Activated T-helper 1 cell treated with anti-CD3 and anti-CD28 coated beads, Interleukin-2, amount 50 U/mL, for 16 hours (primary cell): Measurements from ENCODE around the gene SLC51A.
"Not testable (repeated sequence)": the region's sequence is repeated elsewhere in the genome, so short reads cannot be mapped to it uniquely, and the experiment has no call there.

Experiments used
- DNase-seq, 2 donors: peaks; one replicate each; pipeline ENCODE4 v3.0.0-alpha.2; 2020; ENCODE audit warnings: low read depth in 1 of 2, low spot score in 1 of 2

The SLC51A gene

DNA sequence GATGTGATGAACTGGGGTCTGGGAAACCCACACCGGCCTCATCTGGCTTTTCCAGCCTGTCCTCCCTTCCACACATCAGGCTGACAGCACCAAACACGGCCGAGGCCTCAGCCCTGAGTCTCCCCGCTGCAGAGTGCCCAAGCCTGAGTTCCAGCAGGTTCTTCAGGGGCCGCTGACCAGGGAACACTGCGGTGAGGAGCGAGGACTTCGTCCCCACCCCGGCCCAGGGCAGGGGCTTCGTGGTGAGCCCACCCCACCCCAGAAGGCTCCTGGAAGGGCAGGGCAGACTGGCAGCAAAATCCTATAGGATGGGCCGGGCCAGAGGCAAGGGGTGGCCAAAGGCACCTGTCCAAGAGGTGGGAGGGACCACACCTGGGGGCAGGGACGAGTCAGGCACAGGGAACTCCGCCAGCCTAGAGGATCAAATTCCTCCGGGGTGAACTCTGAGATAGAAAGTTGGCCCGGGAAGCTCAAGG, at the start of gene SLC51A:
SLC51A (plus strand) TSS at position 446 of the 476 bp plus-strand sequence. CDS start 179 bp downstream, outside the sequence.
- DNase-seq: no peak

- no peak for DNase-seq
These were observed 49.6 kb upstream of the SLC51A start for GRCh38 chr3:196166741-196167140.

DNA sequence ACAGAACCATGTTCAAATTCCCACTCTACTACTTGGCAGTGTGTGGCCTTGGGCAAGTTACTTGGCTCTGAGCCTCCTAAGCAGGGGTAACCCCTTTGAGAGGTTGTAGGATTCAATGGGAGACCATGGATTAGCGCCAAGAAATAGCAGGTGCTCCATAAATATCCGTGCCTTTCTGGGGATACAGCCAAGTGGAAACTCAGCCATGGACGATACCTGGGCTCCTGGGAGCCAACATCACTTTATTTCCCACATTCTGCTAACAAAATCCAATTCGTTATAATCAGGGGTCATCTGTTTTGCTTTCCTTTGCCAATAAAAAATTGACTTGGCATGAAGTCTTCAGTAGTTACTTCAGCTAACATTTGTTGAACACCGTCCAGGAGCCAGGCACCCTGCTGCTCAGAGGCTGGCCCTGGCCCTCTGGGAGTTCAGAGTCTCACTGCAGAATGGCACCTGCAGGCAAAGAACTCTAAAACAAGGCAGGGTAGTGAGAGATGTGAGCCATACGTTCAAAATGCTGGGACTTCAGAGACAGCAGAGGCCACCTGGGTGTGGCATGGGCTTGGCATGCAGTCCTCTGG, 47.4 kb upstream of the SLC51A start:
- DNase-seq: no peak

DNA sequence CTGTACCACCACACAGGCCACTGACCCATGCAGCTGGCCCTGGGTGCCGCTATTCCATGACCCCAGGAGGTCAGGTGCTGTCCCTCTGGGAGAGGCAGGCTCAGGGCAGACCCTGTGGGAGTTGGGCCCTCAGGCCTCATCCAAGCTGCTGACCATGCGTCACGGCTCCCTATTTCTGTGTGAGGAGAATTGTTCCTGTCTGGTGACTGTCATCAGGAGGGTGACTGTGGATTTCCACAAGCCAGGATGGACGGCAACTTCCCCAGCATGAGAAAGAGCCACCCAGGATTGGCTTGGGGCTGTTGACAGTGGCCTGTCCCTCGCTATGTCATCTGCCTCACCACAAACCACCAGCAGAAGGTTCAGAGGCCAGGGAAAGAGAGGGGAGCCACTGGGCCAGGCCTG, 46.5 kb upstream of the SLC51A start:
- DNase-seq: no peak

DNA sequence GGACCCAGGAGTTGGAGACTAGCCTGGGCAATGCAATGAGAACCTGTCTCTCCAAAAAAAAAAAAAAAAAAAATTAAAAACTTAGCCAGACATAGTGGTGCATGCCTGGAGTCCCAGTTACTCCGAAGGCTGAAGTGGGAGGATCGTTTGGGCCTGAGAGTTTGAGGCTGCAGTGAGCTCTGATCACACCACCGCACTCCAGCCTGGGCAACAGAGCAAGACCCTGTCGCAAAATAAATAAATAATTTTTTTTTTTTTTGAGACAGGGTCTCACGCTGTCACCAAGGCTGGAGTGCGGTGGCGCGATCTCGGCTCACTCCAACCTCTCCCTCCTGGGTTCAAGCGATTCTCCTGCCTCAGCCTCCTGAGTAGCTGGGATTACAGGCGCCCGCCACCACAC, 46.0 kb upstream of the SLC51A start:
- not testable (repeated sequence) for DNase-seq

GRCh38 chr3:196174652-196175051, 41.7 kb upstream of the SLC51A start:
- DNase-seq: no peak

- no peak for DNase-seq
These were observed 41.2 kb upstream of the SLC51A start for GRCh38 chr3:196175116-196175625.

GRCh38 chr3:196175722-196176121, 40.6 kb upstream of the SLC51A start:
- DNase-seq: no peak

DNA sequence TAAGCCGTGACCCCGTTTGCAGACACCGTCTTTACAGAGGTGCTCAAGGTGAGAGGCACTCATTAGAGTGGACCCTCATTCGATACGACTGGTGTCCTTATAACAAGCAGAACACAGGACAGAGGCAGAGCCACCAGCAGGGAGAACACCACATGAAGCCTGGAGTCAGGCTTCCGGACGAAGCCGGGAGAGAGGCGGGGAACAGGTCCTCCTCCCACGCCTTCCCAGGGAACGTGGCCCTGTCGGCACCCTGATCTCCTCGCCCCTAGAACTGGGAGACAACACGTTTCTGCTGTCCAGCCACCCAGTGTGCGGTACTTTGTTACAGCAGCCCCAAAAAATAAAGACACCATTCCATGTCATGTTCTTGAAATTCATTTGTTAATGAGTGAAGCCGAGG, 38.8 kb upstream of the SLC51A start:
- DNase-seq: no peak

DNA sequence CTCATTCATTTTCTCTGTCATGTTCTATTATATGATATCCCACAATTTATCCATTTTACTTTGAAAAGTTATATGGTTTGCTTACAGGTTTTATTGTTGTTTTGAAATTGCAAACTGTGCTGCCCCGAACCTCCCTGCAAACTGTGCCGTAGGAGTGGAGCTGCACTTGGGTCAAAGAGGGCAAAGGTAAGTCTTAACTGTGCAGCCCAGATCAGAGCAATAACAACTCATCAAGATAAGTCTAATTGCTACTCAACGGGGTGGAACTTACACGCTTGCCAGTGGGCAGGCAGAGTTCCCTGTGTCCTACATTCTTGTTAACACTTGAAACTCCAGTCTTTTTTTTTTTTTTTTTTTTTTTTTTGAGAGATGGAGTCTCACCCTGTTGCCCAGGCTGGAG, 38.4 kb upstream of the SLC51A start:
- DNase-seq: no peak

- no peak for DNase-seq
These were observed 37.3 kb upstream of the SLC51A start for GRCh38 chr3:196178993-196179379.

DNA sequence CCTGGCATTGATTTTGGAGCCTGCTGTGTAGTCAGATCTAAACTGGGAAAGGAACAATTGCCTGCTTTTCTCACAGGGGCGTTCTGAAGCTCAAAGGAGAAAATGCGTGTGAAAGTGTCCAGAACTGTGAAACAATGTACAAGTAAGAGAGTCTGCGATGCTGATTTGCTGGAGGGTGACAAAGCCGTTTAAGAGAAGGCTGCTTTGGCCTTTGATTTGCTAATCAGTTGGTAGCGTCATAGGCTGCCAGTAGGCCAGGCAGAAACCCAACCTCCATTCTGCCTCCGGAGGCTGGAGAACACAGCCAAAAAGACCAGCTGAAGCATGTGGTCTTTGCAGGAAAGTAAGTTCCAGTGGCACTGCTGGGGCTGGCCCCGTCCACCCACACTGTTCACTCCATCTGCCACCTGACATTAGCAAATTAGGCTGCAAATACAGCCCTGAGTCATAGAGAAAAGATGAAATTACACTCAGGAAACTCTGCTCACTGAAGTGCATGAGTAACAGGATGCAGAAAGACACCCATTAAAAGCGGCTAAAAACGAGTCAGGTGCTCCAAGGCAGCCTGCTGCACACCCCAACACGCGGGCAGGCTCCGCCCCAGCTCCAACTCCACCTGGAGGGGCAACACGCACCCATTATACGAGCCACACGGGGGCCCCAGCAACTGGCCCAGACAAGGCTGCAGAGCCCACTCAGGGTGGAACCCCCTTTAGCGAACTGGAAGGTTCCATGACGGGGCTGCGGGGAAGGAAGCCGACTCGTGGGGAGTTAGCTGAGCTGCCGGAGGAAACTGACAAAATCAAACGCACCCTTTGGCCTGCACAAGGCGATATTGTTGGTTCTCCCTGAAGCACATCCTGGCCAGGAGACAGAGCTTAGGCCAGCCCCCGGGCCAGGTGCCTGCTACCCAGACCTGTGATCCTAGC, 36.7 kb upstream of the SLC51A start:
- peak; percentile 53 to 64 for DNase-seq

GRCh38 chr3:196180346-196180745, 36.0 kb upstream of the SLC51A start:
- no peak for DNase-seq

GRCh38 chr3:196181127-196181546, 35.2 kb upstream of the SLC51A start:
- DNase-seq: no peak

GRCh38 chr3:196184169-196184432, 32.2 kb upstream of the SLC51A start:
- DNase-seq: not testable (repeated sequence)

- DNase-seq: no peak
These were observed 31.5 kb upstream of the SLC51A start for GRCh38 chr3:196184881-196185280.

GRCh38 chr3:196186651-196187573, 29.4 kb upstream of the SLC51A start:
- DNase-seq: no peak

DNA sequence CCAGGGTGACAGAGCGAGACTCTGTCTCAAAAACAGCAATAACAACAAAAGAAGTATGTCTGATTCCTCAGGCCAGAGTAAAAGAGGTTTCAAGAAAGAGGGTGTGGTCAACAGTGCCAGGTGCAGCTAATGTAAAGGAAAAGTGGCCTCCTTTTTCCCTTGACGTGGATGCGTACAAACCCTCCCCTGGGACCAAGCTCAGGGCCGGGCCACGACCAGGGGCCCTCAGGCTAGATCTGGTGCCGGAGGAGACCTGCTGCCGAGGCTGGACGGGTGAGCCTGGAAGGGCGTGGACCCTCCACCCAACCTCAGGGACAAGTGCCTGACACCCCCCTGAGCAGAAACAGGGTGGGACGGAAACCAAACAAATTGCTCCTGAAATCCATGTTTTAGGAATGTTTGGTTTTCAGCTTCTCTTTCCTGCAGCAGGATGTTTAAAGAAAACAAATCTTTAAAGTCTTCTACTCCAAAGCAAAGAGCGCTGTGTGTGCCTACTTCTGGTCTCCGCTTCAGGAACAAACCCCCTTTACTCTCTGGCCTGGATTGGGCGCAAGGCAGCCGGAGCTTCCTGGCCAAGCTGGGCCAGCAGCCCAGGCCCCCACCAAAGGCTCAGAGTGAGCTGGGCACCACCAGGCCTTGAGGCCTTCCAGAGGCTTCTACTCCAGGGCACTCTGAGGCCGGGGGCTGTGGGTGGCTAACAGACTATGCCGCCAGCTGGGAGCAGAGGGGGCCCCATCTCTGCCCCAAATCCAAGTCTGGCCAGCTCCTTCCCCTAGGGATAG, 26.6 kb upstream of the SLC51A start:
- no peak for DNase-seq

DNA sequence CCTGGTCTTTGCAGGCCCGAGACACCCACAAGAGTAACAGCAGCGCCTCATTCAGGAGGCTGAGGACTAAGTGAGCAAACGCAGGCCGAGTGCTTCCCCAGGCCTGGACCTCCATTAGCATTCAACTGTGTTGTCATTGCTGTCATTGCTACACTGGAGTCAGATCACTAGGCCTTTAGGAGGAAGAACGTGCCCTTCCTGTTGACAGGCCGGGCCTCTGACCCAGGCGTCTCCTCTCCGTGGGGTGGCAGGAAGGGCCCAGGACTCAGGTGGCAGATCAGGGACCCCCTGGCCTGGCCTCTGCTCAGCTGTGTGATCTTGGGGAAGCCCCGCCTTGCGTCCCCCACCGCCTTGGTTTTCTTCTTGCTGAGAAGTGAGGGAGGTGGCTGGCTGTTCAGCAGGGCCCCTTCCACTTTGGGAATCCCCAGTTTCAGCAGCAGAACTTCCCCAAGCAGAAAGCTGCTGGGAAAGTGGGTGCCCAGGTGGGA, 24.3 kb upstream of the SLC51A start:
- DNase-seq: peak in 1 of 2 donors; percentile 40

DNA sequence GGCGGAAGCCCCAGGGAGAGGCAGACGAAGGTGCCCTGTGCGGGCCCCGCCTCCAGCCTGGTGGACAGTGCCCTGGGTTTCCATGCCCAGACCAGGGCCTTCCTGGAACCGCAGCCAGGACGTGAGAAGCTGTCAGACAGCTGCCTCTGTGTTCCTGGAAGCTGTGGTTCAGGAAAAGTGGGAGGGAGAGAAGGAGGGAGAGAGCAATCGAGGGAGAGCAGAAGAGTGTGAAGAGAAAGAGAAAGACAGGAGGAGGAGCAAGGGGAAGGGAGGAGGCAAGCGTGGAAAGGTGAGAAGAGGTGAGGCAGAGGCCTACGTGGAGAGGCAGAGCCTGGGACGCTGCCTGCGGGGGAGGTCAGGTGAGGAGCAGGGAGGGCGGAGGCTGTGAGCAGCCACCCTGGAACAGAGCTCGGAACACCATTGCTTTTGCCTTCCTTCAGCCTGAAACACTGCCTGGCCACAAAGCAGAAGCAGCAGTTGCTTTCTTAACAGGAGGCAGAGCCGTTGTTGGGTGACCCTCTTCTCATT, 23.7 kb upstream of the SLC51A start:
- no peak for DNase-seq
